ENCODE results near the gene HAO1.

Gene HAO1

GRCh38 chr20:7879883-7880282 lies 60.4 kb downstream of the HAO1 start:
- TF ChIP-seq, protein P1, sequence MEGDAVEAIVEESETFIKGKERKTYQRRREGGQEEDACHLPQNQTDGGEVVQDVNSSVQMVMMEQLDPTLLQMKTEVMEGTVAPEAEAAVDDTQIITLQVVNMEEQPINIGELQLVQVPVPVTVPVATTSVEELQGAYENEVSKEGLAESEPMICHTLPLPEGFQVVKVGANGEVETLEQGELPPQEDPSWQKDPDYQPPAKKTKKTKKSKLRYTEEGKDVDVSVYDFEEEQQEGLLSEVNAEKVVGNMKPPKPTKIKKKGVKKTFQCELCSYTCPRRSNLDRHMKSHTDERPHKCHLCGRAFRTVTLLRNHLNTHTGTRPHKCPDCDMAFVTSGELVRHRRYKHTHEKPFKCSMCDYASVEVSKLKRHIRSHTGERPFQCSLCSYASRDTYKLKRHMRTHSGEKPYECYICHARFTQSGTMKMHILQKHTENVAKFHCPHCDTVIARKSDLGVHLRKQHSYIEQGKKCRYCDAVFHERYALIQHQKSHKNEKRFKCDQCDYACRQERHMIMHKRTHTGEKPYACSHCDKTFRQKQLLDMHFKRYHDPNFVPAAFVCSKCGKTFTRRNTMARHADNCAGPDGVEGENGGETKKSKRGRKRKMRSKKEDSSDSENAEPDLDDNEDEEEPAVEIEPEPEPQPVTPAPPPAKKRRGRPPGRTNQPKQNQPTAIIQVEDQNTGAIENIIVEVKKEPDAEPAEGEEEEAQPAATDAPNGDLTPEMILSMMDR (IDR thresholded peaks at IDR 0.05; ENCODE audit: low read depth, low read length): no peak
- Histone ChIP-seq H3K9me3 (ENCODE audit: severe bottlenecking) (no peaks in the 10 kb centered on the region), H3K27me3 (ENCODE audit: insufficient read depth, low read depth, severe bottlenecking) (peaks cover 18% of the 10 kb centered on the region), H3K27ac (no peak overlapping the region), H3K36me3 (no peaks in the 10 kb centered on the region), H3K4me3 (ENCODE audit: low read depth, low read length) (no peak overlapping the region)
- DNase-seq: no peak

GRCh38 chr20:7868108-7868507 lies 72.2 kb downstream of the HAO1 start:
- Histone ChIP-seq H3K9me3 (ENCODE audit: severe bottlenecking) (peaks cover 2% of the 10 kb centered on the region), H3K27me3 (ENCODE audit: insufficient read depth, low read depth, severe bottlenecking) (peaks cover 17% of the 10 kb centered on the region), H3K4me3 (ENCODE audit: low read depth, low read length) (no peak overlapping the region), H3K27ac (no peak overlapping the region), H3K36me3 (no peaks in the 10 kb centered on the region)
- TF ChIP-seq, protein P1 (IDR thresholded peaks at IDR 0.05; ENCODE audit: low read depth, low read length): no peak
- DNase-seq: no peak

DNA sequence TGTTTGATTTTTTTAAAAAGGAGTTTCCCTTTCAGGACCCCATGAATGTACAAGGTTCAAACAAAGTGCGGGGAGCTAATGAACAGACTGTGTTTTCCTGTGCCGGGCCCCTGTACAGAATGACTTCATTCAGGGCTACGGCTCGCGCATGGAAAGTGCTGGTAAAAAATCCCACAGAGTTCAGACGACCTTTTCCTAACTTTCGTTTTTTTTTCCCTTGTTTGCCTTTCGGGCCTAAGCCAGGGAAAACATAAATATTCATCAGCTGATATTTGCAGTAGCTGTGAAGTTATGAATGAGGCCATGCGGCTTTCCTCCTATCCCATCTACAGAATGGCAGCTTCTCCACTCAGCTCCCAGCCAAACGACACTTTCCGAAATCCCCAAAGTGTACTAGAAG lies 74.0 kb downstream of the HAO1 start:
- TF ChIP-seq, protein P1 (IDR thresholded peaks at IDR 0.05; ENCODE audit: low read depth, low read length): no peak
- H3K36me3 ChIP-seq: no peaks in the 10 kb centered on the region
- H3K27ac ChIP-seq: no peak overlapping the region
- H3K27me3 ChIP-seq (ENCODE audit: insufficient read depth, low read depth, severe bottlenecking): peaks cover 21% of the 10 kb centered on the region
- no peak overlapping the region for H3K4me3 ChIP-seq (ENCODE audit: low read depth, low read length)
- H3K9me3 ChIP-seq (ENCODE audit: severe bottlenecking): peaks cover 2% of the 10 kb centered on the region
- no peak for DNase-seq

- Histone ChIP-seq H3K9me3 (ENCODE audit: severe bottlenecking) (no peaks in the 10 kb centered on the region), H3K27me3 (ENCODE audit: insufficient read depth, low read depth, severe bottlenecking) (peaks cover 14% of the 10 kb centered on the region), H3K36me3 (no peaks in the 10 kb centered on the region), H3K27ac (no peak overlapping the region), H3K4me3 (ENCODE audit: low read depth, low read length) (no peak overlapping the region)
- TF ChIP-seq, protein P1 (IDR thresholded peaks at IDR 0.05; ENCODE audit: low read depth, low read length): peak; percentile 38; the same call in 1 of the 2 replicates
- peak; percentile 16 for DNase-seq
These were observed 80.9 kb downstream of the HAO1 start for GRCh38 chr20:7859356-7859802.

GRCh38 chr20:7858734-7859250 lies 81.5 kb downstream of the HAO1 start:
- Histone ChIP-seq H3K9me3 (ENCODE audit: severe bottlenecking) (no peaks in the 10 kb centered on the region), H3K4me3 (ENCODE audit: low read depth, low read length) (no peak overlapping the region), H3K27me3 (ENCODE audit: insufficient read depth, low read depth, severe bottlenecking) (peaks cover 14% of the 10 kb centered on the region), H3K36me3 (no peaks in the 10 kb centered on the region), H3K27ac (no peak overlapping the region)
- DNase-seq: no peak
- TF ChIP-seq, protein P1 (IDR thresholded peaks at IDR 0.05; ENCODE audit: low read depth, low read length): no peak

- Histone ChIP-seq H3K36me3 (no peaks in the 10 kb centered on the region), H3K27ac (no peak overlapping the region), H3K27me3 (ENCODE audit: insufficient read depth, low read depth, severe bottlenecking) (peaks cover 8% of the 10 kb centered on the region), H3K9me3 (ENCODE audit: severe bottlenecking) (no peaks in the 10 kb centered on the region), H3K4me3 (ENCODE audit: low read depth, low read length) (no peak overlapping the region)
- TF ChIP-seq, protein P1 (IDR thresholded peaks at IDR 0.05; ENCODE audit: low read depth, low read length): no peak
- no peak for DNase-seq
These were observed 83.5 kb downstream of the HAO1 start for GRCh38 chr20:7856756-7857155.
